NB4 (cell line): ENCODE results near the gene SLC9C2.

Experiments
- DNase-seq: peaks from one replicate; pipeline ENCODE4 v3.0.0; 2010; ENCODE audit warnings: low read depth
- H3K4me3 ChIP-seq: one replicate; pipeline ENCODE4 v1.5.1; 2011; ENCODE audit warnings: mild to moderate bottlenecking, low read depth, low read length, moderate library complexity
- MYC ChIP-seq: IDR thresholded peaks from 2 replicates; pipeline ENCODE4 v1.6.1; 2011; ENCODE audit warnings: low read depth, low read length
- POLR2A ChIP-seq: IDR thresholded peaks from 2 replicates; pipeline ENCODE4 v1.6.1; 2011; ENCODE audit warnings: mild to moderate bottlenecking; ENCODE audit not compliant: insufficient read length; ENCODE audit errors: extremely low read depth
- TF ChIP-seq, protein P1 (sequence below): IDR thresholded peaks from 2 replicates; pipeline ENCODE4 v1.6.1; 2011; ENCODE audit warnings: low read depth, low read length
- TF ChIP-seq, protein P2 (sequence below): IDR thresholded peaks from one replicate; pipeline ENCODE4 v1.5.1; 2012; ENCODE audit warnings: low read depth, low read length

The SLC9C2 gene

DNA sequence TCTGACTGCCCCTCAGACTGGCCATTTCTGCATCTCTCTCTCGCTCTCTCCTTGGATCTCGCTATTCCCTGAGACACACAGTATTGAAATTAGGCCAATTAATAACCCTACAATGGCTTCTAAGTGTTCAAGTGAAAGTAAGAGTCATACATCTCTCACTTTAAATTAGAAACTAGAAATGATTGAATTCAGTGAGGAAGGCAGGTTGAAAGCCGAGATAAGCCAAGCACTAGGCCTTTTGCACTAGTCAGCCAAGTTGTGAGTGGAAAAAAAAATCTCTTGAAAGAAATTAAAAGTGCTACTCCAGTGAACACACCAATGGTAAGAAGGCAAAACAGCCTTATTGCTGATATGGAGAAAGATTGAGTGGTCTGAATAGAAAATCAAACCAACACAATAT, 51.2 kb downstream of the SLC9C2 start:
- TF ChIP-seq MYC: no peak
- TF ChIP-seq POLR2A: no peak
- TF ChIP-seq, protein P1, sequence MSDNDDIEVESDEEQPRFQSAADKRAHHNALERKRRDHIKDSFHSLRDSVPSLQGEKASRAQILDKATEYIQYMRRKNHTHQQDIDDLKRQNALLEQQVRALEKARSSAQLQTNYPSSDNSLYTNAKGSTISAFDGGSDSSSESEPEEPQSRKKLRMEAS: no peak
- TF ChIP-seq, protein P2, sequence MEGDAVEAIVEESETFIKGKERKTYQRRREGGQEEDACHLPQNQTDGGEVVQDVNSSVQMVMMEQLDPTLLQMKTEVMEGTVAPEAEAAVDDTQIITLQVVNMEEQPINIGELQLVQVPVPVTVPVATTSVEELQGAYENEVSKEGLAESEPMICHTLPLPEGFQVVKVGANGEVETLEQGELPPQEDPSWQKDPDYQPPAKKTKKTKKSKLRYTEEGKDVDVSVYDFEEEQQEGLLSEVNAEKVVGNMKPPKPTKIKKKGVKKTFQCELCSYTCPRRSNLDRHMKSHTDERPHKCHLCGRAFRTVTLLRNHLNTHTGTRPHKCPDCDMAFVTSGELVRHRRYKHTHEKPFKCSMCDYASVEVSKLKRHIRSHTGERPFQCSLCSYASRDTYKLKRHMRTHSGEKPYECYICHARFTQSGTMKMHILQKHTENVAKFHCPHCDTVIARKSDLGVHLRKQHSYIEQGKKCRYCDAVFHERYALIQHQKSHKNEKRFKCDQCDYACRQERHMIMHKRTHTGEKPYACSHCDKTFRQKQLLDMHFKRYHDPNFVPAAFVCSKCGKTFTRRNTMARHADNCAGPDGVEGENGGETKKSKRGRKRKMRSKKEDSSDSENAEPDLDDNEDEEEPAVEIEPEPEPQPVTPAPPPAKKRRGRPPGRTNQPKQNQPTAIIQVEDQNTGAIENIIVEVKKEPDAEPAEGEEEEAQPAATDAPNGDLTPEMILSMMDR: no peak
- H3K4me3 ChIP-seq: no peak overlapping the region
- no peak for DNase-seq

DNA sequence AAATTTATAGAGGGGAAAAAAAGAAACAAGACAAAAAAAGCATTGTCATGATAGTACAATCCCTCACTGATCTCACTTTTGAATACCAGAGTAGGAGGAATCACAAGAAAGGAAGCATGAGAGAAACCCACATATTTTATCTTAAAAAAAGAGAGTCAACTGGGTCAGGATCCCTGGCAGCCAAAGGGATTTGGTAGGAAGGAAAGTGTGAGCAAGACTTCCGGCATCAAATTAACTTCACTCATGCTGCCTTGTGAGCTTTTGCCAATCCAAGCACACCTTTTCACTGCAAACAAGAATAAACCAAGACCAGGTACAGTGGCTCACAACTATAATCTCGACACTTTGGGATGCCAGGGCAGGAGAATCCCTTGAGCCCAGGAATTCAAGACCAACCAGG, 53.1 kb downstream of the SLC9C2 start:
- DNase-seq: no peak
- no peak for TF ChIP-seq POLR2A
- TF ChIP-seq, protein P2: no peak
- TF ChIP-seq MYC: no peak
- TF ChIP-seq, protein P1: no peak
- H3K4me3 ChIP-seq: no peak overlapping the region

DNA sequence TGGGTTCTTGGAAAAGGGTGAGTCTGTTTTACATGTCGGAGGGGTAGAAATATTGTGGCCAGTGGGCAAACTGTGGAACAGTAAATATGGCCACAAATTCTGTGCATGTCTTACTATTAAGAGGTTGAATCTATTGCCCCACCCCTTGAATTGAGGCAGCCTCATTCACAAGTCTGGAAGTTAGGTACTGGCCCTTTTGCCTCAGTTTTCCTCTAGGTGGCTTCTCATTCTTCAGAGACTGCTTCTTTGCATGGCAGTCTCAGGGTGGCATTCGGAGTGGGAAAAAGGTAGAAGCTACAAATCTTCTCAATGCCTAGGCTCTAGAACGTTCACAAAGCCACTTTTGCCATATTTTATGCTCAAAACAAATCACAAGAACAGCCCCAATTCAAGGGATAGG, 57.2 kb downstream of the SLC9C2 start:
- no peak for TF ChIP-seq MYC
- TF ChIP-seq, protein P2: no peak
- TF ChIP-seq, protein P1: no peak
- no peak for TF ChIP-seq POLR2A

DNA sequence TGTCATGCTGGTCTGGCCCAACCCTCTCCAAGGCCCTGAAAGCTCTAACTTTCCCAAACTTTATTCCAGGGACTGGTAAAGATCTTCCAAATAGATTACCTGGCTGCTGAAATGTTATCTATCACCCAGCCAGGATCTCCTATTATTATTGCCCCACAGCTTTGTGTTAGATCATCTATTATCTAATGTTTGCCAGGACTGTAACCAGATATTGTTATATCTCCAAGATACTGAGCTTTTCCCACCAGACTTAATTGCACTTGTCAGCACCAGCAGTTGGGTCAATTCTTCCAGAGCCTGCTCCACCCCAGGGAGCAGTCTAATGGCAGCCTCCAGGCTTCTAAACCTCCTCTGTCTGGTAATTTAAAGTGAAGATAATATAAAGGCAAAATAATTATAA, 66.6 kb downstream of the SLC9C2 start:
- TF ChIP-seq MYC (no peak), POLR2A (no peak)
- TF ChIP-seq, protein P1: no peak
- TF ChIP-seq, protein P2: no peak
- no peak overlapping the region for H3K4me3 ChIP-seq
- no peak for DNase-seq

More for the DNA sequence above, 57.2 kb downstream of the SLC9C2 start:
- H3K4me3 ChIP-seq: no peak overlapping the region
- DNase-seq: peak; percentile 9

DNA sequence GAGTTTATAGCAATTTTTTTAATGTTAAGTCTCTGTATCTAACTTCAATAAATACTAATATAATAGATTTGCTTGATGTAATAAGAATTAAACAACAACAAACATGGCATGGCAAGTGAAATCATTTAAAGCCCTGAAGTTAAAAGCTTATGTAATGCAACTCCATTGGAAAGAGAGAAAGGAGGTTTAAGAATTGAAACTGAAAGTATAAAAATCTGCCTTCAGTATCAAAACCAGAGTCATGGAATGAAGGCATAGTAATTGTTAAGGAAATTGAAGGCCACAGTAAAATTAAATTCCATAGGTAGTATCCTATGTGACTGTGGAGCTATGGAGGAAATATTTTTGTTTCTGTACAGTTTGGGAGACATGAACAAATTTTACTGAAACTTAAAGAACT, 70.6 kb downstream of the SLC9C2 start:
- TF ChIP-seq, protein P2: no peak
- TF ChIP-seq, protein P1: no peak
- TF ChIP-seq MYC (no peak), POLR2A (no peak)
- no peak overlapping the region for H3K4me3 ChIP-seq
- DNase-seq: no peak

DNA sequence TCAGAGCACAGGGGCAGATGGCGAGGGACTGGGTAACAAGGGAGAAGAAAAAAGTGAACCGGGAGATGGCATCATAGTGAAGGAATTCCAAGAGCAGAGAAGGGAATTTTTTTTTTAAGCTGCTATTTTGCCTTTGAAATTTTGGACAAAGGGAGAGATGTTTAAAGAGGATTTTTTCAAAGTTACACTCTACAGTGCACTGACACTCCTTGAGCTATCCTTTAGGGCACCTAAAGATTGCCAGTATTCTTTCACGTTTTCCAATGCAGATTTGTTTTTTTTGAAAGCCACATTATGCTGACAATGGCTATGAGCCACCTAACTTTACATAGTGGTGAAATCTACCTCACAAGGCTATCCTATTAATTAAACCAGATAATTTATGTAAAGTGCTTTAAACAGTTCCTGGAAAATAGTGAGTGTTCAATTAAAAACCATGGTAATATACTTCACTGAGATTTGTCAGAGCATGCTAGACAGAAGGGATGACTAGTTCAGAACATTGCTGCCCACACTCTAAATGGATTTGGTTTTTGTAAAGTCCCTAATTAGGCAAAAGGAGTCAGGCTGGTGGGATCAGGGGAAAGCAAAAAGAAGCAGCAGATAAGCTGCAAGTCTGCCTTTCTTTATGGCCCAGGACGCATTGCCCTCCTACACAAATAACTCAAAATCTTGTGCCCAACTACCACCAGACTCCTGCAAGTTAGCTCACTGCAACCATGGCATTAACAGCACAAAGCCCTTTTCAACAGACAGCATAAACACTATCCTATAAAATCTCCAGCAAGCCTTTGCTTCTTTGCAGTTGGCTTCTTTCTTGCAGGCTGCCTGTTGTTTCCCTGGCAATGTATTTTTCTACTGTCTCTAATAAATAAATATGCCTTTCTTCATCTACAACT, 71.8 kb downstream of the SLC9C2 start:
- DNase-seq: no peak
- TF ChIP-seq, protein P1: no peak
- TF ChIP-seq, protein P2: no peak

More for the DNA sequence above, 71.8 kb downstream of the SLC9C2 start:
- no peak overlapping the region for H3K4me3 ChIP-seq
